Fibroblast of peridontal ligament (primary cell): ENCODE results near the gene DIP2C.
"Not testable (repeated sequence)": the region's sequence is repeated elsewhere in the genome, so short reads cannot be mapped to it uniquely, and the experiment has no call there.

Source experiments
- DNase-seq: peaks from one replicate; pipeline ENCODE4 v3.0.0-alpha.2; 2010; ENCODE audit errors: extremely low read depth

Gene DIP2C

GRCh38 chr10:482051-482501 is 207.4 kb downstream of the DIP2C start:
- no peak for DNase-seq

GRCh38 chr10:481628-482027 is 207.8 kb downstream of the DIP2C start:
- DNase-seq: no peak

DNA sequence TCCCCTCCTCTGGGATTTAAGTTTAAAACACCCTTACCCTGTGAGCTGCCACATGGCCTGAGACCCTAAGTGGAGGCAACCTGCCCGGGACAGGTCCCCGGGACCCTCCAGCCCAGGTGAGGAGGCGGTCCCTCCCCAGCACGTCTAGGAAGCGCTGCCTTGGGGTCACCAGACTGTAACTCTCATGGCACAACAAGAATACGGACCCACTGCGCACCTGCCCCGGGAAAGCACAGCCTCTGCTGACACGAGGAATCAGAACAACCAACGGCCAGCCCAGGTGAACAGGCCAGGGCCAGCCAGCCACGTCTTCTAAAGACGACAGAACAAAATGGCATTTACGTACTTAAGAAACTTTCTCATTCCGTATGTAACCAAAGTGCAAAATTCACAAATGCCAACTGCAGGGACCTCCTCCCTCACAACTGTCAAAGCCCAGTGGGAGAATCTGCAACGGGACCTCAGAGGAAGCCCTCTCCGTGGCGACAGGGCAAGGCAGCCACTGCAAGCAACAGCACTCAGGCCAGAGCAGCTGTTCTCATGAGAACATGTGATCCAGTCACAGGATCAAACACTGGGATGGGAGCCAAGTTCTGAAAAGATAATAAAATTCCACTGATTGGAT is 208.4 kb downstream of the DIP2C start:
- peak; percentile 30 for DNase-seq

DNA sequence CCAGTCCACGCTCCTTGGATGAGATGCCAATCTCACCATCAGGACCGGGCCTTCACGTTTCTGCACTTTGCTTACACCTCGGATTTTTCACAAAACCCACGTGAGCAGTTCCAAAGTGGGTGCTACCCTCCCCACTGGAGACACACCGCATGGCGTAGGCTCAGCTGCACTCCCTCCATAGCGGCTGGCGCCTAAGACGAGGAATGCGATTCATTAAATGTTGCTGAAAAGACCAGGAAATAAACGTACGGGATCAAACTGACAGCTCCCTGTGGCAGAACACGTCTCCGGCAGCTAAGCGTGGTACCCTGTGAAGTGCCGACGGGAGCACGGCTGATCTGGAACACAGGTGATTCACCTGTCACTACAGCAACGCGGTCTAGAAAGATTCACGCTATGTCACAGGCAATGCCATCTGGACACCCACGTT is 209.0 kb downstream of the DIP2C start:
- no peak for DNase-seq

DNA sequence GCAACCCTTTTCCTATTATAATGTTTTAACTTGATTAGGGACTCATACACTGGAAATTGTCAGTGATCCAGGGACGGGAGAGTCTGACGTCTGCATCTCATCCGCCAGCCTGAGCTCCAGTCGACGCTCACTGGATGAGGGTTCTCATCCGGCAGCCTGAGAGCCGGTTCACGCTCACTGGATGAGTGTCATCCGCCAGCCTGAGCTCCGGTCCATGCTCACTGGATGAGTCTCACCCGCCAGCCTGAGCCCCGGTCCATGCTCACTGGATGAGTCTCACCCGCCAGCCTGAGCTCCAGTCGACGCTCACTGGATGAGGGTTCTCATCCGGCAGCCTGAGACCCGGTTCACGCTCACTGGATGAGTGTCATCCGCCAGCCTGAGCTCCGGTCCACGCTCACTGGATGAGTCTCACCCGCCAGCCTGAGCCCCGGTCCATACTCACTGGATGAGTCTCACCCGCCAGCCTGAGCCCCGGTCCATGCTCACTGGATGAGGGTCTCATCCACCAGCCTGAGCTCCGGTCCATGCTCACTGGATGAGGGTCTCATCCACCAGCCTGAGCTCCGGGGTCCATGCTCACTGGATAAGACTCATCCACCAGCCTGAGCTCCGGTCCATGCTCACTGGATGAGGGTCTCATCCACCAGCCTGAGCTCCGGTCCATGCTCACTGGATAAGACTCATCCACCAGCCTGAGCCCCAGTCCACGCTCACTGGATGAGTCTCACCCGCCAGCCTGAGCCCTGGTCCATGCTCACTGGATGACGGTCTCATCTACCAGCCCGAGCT is 209.6 kb downstream of the DIP2C start:
- not testable (repeated sequence) for DNase-seq

GRCh38 chr10:478471-479245 is 210.8 kb downstream of the DIP2C start:
- DNase-seq: no peak

GRCh38 chr10:477620-478019 is 211.8 kb downstream of the DIP2C start:
- DNase-seq: no peak

DNA sequence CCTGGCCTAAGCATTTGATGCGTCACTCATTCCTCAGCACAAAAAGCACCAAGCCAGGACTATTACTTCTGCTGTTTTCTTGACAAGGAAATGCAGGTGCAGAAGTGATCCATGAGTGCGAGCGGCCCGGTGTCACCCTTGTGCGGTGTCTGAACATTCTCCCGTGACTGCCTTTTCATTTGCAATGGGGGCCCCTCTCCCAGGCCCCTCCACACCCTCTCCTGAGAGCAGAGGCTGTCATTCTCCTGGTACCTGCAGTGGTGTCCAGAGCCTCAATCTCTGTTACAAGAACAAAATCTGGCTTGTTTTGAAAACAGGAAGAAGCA is 213.1 kb downstream of the DIP2C start:
- DNase-seq: no peak

GRCh38 chr10:475709-476454 is 213.6 kb downstream of the DIP2C start:
- no peak for DNase-seq

- DNase-seq: no peak
Measured at GRCh38 chr10:474946-475345, 214.5 kb downstream of the DIP2C start.

GRCh38 chr10:474406-474805 is 215.1 kb downstream of the DIP2C start:
- DNase-seq: no peak

DNA sequence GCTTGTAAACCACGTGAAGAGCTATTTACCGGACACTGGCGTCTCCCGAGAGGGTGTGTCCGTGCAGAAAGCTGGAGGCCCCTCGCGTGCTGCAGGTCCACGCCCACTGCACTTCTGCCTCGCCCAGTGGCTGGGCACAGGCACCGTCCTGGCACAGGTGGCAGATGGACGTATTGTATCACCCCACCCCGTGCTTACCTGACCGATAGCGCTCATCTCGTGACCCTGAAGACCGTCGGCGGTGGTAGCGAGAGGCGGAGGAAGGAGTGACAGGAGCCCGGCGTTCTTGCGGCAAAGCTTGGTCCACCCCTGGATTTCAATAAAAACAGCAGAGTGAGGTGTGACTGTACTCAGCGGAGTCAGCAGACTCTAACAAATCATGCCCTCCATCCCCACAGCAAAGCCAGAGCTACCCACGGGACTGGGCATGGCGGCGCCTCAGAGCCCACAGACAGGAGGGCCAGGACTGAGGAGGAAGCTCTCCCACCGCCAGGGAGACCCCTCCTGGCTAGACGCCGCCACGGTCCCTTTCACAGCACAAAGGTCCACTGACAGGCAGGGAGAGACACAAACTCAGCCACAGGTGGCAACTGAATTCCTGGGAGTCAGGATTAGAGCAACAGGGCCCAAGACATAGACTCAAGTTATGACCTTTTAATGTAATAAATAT is 217.1 kb downstream of the DIP2C start:
- DNase-seq: no peak

DNA sequence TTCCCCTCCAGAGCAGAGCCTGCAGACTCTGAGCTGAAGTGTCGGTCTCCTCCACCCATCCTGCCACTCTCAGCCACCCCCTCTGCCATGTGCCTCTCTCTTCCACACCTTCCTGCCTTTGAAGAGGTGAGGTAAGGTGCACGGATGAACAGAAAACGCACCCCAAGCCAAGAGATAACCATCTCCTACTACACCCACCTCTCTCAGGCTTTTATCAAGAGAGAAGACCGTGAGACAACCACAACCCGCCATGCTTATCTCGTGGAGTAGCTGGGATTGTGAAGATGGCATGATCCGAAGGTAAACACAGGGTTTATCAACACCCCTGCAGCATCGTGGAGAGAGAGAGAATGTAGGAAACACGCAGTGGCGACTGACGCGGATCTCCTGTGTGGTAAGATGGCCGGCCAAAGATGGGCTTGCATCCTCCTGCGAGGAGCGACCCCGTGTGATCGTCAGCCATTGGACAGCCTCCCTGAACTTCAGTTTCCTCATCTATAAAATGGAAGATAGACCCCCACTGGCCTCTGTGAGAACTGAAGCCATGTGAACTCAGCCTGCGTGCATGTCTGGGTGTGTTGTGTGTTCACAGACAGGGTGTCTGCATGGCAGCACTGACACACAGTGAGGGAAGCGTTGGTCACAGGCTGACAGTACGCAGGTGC is 219.0 kb downstream of the DIP2C start:
- DNase-seq: no peak

DNA sequence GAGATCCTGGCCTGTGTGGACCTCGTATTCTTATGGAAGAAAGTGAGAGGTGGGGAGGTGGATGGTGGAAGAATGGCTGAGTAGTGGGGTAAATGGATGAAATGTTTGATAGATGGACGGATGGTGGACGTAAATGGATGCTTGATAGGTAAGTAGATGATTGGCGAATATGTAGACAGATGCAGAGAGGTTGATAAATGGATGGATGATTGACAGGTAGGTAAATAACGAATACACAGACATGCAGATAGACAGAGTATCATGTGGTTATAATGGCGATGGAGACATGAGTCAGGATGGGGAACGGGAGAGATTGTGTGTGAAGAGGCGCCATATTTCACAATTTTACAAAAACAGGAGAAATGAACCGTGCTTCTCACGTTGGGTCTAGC is 219.5 kb downstream of the DIP2C start:
- no peak for DNase-seq

DNA sequence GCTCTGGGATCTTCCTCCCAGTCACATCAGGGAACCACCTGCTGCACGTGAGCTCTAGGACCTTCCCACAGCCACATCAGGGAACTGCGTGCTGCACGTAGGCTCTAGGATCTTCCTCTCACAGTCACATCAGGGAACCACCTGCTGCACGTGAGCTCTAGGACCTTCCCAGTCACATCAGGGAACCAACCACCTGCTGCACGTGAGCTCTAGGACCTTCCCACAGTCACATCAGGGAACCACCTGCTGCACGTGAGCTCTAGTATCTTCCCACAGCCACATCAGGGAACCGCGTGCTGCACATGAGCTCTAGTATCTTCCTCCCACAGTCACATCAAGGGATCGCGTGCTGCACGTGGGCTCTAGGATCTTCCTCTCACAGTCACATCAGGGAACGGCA is 229.7 kb downstream of the DIP2C start:
- DNase-seq: no peak

- DNase-seq: no peak
Measured at GRCh38 chr10:458421-458851, 231.0 kb downstream of the DIP2C start.

GRCh38 chr10:456486-456885 is 233.0 kb downstream of the DIP2C start:
- DNase-seq: no peak

DNA sequence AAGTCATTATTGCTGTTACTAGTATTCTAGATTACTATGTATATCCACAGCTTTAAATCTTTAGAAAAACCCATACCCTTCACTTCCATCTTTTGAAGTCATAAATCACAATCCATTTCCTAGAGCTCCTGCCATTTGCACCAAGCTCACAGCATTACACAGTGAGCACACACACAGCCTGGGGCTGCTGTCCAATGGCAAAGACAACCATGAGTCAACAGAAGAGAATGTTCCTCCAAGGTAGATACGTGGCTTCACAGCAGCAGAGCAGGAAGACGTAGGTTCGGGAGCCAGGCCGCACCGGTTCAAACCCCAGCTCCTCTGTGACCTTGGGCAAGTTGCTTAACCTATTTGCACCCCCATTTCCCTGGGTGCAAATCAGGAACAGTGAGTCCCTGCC is 234.6 kb downstream of the DIP2C start:
- peak; percentile 60 for DNase-seq

- DNase-seq: no peak
Measured at GRCh38 chr10:453647-454046, 235.8 kb downstream of the DIP2C start.

- DNase-seq: peak; percentile 21
Measured at GRCh38 chr10:452512-453426, 236.7 kb downstream of the DIP2C start.
